A549 (cell line): ENCODE results near the gene NAV2.

Experiments used
- CHD2 ChIP-seq: fragments of 150-350 bp; IDR thresholded peaks from 2 replicates; pipeline ENCODE4 v1.6.1; 2014; ENCODE audit warnings: low read length; ENCODE audit not compliant: partially characterized antibody
- EHMT2 ChIP-seq: fragments of 200-600 bp; sonication (generic); IDR thresholded peaks from 2 replicates; pipeline ENCODE4 v1.6.1; 2016; ENCODE audit warnings: antibody characterized with exemption, low read depth, mild to moderate bottlenecking, moderate library complexity
- NR3C1 ChIP-seq: fragments of >200 bp; sonication (Bioruptor Twin); formaldehyde crosslinking; IDR thresholded peaks from 3 replicates; pipeline ENCODE4 v1.6.1; 2017
- POLR2A ChIP-seq: IDR thresholded peaks from 2 replicates; pipeline ENCODE4 v1.6.1; 2012; ENCODE audit warnings: mild to moderate bottlenecking, low read length
- RARB ChIP-seq: fragments of 250-450 bp; sonication (Bioruptor Pico); IDR thresholded peaks from 2 replicates; pipeline ENCODE4 v1.8.0; 2021; ENCODE audit warnings: mild to moderate bottlenecking, moderate library complexity
- SMC3 ChIP-seq: fragments of >200 bp; sonication (Bioruptor Twin); formaldehyde crosslinking; IDR thresholded peaks from 3 replicates; pipeline ENCODE4 v1.6.1; 2018; ENCODE audit warnings: inconsistent platforms
- TF ChIP-seq, protein P1 (sequence below): fragments of >200 bp; sonication (Bioruptor Twin); formaldehyde crosslinking; IDR thresholded peaks from 3 replicates; pipeline ENCODE4 v1.5.1; 2016
- TF ChIP-seq, protein P2 (sequence below): fragments of 200-600 bp; sonication (generic); IDR thresholded peaks from 2 replicates; pipeline ENCODE4 v1.6.1; 2016; ENCODE audit warnings: antibody characterized with exemption, mild to moderate bottlenecking, moderate library complexity

DNA sequence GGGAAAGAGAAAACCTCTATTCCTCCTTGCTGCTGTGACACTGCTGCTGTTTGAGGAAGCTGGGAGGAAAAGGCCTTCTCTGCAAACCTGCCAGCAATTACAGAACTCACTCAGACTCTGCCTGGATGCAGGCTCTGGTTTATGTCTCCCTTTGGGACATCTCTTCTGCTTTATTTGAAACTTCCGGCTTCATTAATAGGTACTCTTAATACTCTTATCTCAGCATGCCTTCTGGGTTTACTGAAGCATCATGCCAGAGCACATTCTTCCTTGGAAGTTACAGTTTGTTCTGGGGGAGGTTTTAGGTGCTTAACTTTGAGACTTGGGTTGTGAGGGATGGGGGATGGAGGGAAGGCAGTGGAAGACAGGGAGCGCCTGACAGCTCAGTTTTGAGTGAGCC lies 79.9 kb downstream of the NAV2 start:
- TF ChIP-seq, protein P1, sequence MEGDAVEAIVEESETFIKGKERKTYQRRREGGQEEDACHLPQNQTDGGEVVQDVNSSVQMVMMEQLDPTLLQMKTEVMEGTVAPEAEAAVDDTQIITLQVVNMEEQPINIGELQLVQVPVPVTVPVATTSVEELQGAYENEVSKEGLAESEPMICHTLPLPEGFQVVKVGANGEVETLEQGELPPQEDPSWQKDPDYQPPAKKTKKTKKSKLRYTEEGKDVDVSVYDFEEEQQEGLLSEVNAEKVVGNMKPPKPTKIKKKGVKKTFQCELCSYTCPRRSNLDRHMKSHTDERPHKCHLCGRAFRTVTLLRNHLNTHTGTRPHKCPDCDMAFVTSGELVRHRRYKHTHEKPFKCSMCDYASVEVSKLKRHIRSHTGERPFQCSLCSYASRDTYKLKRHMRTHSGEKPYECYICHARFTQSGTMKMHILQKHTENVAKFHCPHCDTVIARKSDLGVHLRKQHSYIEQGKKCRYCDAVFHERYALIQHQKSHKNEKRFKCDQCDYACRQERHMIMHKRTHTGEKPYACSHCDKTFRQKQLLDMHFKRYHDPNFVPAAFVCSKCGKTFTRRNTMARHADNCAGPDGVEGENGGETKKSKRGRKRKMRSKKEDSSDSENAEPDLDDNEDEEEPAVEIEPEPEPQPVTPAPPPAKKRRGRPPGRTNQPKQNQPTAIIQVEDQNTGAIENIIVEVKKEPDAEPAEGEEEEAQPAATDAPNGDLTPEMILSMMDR: no peak
- TF ChIP-seq CHD2: no peak
- TF ChIP-seq NR3C1: no peak
- TF ChIP-seq, protein P2, sequence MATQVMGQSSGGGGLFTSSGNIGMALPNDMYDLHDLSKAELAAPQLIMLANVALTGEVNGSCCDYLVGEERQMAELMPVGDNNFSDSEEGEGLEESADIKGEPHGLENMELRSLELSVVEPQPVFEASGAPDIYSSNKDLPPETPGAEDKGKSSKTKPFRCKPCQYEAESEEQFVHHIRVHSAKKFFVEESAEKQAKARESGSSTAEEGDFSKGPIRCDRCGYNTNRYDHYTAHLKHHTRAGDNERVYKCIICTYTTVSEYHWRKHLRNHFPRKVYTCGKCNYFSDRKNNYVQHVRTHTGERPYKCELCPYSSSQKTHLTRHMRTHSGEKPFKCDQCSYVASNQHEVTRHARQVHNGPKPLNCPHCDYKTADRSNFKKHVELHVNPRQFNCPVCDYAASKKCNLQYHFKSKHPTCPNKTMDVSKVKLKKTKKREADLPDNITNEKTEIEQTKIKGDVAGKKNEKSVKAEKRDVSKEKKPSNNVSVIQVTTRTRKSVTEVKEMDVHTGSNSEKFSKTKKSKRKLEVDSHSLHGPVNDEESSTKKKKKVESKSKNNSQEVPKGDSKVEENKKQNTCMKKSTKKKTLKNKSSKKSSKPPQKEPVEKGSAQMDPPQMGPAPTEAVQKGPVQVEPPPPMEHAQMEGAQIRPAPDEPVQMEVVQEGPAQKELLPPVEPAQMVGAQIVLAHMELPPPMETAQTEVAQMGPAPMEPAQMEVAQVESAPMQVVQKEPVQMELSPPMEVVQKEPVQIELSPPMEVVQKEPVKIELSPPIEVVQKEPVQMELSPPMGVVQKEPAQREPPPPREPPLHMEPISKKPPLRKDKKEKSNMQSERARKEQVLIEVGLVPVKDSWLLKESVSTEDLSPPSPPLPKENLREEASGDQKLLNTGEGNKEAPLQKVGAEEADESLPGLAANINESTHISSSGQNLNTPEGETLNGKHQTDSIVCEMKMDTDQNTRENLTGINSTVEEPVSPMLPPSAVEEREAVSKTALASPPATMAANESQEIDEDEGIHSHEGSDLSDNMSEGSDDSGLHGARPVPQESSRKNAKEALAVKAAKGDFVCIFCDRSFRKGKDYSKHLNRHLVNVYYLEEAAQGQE: no peak
- TF ChIP-seq RARB (CRISPR knock-in tag): no peak
- TF ChIP-seq POLR2A: no peak
- TF ChIP-seq SMC3: no peak
- TF ChIP-seq EHMT2: no peak
